Bronchial epithelial cell (primary cell): ENCODE data around the gene DDX19B. TPM values are rescaled to one million over a fixed set of nuclear protein-coding genes. Genes with fewer than 3 reads are reported as not detected.

Source experiments
- DNase-seq: peaks from one replicate; pipeline ENCODE4 v3.0.0-alpha.2; 2010; ENCODE audit warnings: low read depth
- FAIRE-seq: peaks from 2 replicates; lab custom pipeline; 2011; peaks lifted over from hg19 to GRCh38; lab: Jason Lieb, UNC
- H3K27me3 ChIP-seq: 2 replicates; pipeline ENCODE4 v1.5.1; 2011; ENCODE audit warnings: low read length; ENCODE audit not compliant: control insufficient read depth, insufficient read depth
- H3K36me3 ChIP-seq: 2 replicates; pipeline ENCODE4 v1.5.1; 2011; ENCODE audit warnings: low read length; ENCODE audit not compliant: control insufficient read depth, insufficient read depth
- H3K4me3 ChIP-seq: 2 replicates; pipeline ENCODE4 v1.5.1; 2011; ENCODE audit warnings: mild to moderate bottlenecking, low read depth, low read length, control low read depth
- total RNA-seq: library from RNA; depleted of rRNA; stranded (reverse); fragments of >200 nt; gene quantifications from 2 replicates; pipeline ENCODE4 v1.2.1, GENCODE V29; 2014
- TF ChIP-seq, protein P1 (sequence below): IDR thresholded peaks from 2 replicates; pipeline ENCODE4 v1.5.1; 2011; ENCODE audit warnings: mild to moderate bottlenecking, moderate library complexity, low read length, control low read depth, inconsistent platforms; ENCODE audit not compliant: insufficient read depth, severe bottlenecking

DDX19B gene
- total RNA-seq, 1 donor from 2014 or later: 41.3 TPM

DNA sequence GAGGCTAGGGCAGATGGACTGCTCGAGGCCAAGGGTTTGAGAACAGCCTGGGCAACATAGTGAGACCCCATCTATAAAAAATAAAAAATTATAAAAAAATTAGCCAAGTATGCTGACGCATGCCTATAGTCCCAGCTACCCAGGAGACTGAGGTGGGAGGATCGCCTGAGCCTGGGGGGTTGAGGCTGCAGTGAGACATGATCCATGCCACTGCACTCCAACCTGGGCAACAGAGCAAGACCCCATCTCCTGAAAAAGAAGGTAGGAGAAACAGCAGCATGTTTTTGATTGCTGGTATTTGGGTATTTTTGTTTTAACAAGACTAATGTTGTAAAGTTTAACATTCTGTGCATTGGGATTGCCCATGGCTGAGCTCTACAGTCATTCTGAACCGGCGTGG is 38.8 kb downstream of the DDX19B start:
- no peak overlapping the region for H3K4me3 ChIP-seq
- TF ChIP-seq, protein P1, sequence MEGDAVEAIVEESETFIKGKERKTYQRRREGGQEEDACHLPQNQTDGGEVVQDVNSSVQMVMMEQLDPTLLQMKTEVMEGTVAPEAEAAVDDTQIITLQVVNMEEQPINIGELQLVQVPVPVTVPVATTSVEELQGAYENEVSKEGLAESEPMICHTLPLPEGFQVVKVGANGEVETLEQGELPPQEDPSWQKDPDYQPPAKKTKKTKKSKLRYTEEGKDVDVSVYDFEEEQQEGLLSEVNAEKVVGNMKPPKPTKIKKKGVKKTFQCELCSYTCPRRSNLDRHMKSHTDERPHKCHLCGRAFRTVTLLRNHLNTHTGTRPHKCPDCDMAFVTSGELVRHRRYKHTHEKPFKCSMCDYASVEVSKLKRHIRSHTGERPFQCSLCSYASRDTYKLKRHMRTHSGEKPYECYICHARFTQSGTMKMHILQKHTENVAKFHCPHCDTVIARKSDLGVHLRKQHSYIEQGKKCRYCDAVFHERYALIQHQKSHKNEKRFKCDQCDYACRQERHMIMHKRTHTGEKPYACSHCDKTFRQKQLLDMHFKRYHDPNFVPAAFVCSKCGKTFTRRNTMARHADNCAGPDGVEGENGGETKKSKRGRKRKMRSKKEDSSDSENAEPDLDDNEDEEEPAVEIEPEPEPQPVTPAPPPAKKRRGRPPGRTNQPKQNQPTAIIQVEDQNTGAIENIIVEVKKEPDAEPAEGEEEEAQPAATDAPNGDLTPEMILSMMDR: no peak
- FAIRE-seq: no peak
- H3K27me3 ChIP-seq: no peaks in the 10 kb centered on the region
- DNase-seq: no peak
- peaks cover 5% of the 10 kb centered on the region for H3K36me3 ChIP-seq

DNA sequence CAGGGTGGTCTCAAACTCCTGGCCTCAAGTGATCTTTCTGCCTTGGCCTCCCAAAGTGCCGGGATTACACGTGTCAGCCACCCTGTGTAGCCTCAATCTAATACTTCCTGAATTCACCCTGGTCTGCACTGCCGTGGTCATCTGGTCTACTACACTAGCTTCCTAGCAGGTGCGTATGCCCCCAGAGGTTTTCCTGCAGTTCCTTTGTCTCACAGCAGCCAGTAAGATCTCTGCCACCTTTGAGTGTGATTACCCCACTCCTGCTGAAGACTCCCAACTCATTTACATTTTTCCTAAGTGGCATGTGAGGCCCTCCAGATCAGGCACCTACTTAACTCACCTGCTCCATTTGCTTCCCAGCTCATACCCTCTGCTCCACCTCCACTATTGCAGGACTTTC is 42.6 kb downstream of the DDX19B start:
- TF ChIP-seq, protein P1: no peak
- no peaks in the 10 kb centered on the region for H3K36me3 ChIP-seq
- FAIRE-seq: no peak
- H3K4me3 ChIP-seq: no peak overlapping the region
- DNase-seq: no peak
- H3K27me3 ChIP-seq: no peaks in the 10 kb centered on the region

DNA sequence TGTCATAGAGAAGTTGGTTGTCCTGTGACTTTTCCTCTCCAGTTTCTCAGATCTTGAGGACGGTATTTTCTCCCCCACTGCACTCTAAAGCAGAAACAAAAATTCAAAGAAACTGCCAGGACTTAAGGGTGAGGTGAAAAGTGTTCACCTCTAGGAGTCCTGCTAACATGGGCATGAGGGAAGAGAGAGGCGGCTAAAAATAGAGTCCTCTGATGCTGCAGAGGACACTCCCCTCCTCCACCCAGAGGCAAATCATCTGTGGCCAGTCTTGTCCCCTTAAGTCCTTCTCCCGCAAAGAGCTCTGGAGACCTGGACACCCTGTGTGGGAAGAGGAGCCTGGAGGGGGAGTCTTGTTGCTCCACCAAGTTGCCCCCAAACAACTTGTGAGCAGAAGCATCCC is 43.0 kb downstream of the DDX19B start:
- H3K27me3 ChIP-seq: no peaks in the 10 kb centered on the region
- TF ChIP-seq, protein P1: no peak
- no peaks in the 10 kb centered on the region for H3K36me3 ChIP-seq
- FAIRE-seq: no peak
- no peak overlapping the region for H3K4me3 ChIP-seq
- no peak for DNase-seq

DNA sequence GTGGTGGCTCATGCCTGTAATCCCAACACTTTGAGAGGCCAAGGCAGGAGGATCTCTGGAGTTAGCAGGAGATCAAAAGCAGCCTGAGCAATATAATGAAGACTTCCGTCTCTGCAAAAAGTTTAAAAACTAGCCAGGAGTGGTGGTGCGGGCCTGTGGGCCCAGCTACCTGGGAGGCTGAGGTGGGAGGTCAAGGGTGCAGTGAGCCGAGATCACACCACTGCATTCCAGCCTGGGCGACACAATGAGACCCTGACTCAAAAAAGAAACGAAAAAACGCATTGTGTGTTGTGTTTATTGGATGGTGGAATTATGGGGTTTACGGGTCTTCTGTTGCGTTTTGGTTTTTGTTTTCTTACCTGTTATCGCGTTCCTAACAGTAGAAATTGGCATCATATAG is 46.9 kb downstream of the DDX19B start:
- Histone ChIP-seq H3K27me3 (no peaks in the 10 kb centered on the region), H3K4me3 (peak overlapping the region; percentile 97), H3K36me3 (peaks cover 1% of the 10 kb centered on the region)
- FAIRE-seq (no peak), DNase-seq (no peak)
- TF ChIP-seq, protein P1: no peak

DNA sequence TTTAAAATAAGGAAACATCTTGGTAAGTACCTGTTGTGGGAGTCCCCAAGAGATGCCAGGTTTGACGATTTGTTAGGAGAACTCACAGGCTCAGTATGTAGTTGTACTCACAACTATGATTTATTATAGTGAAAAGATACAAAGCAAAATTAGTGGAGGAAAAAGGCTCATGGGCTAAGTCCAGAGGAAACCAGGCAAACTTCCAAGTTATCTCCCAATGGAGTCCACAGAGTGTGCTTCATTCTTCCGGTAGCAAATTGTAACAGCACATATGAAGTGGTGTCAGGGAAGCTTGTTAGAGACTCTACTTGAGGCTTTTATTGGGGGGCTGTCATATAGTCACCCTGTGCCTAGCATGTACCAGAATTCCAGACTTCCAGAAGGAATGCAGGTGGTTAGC is 50.0 kb downstream of the DDX19B start:
- no peak overlapping the region for H3K4me3 ChIP-seq
- peaks cover 3% of the 10 kb centered on the region for H3K36me3 ChIP-seq
- TF ChIP-seq, protein P1: no peak
- DNase-seq (no peak), FAIRE-seq (no peak)
- no peaks in the 10 kb centered on the region for H3K27me3 ChIP-seq

DNA sequence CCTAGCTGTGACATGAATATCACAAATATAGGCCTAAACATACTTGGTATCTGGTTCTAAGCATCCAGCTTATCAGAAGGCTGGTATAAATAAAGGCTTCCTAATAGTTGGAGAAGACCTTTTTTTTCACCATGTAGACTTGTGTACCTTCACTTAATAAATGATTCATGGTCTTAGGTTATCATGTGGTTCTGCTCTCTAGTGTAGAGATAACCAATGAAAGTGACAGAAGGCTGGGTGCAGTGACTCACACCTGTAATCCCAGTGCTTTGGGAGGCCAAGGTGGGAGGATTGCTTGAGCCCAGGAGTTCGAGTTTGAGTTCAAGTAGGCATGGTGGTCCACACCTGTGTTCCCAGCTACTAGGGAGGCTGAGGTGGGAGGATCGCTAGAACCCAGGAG is 50.8 kb downstream of the DDX19B start:
- H3K36me3 ChIP-seq: peaks cover 4% of the 10 kb centered on the region

More for the DNA sequence above, 50.8 kb downstream of the DDX19B start:
- FAIRE-seq (no peak), DNase-seq (peak; percentile 17)
- TF ChIP-seq, protein P1: no peak
- H3K4me3 ChIP-seq: no peak overlapping the region
- no peaks in the 10 kb centered on the region for H3K27me3 ChIP-seq
